H1 (cell line): ENCODE results near the gene SLC2A11. TPM values are rescaled to one million over a fixed set of nuclear protein-coding genes. Genes with fewer than 3 reads are reported as not detected.

ENCODE experiments used
- CHD2 ChIP-seq: IDR thresholded peaks from 2 replicates; pipeline ENCODE4 v1.6.1; 2012; ENCODE audit warnings: low read length, improper control_type of control experiment
- CREB1 ChIP-seq: IDR thresholded peaks from 2 replicates; pipeline ENCODE4 v1.6.1; 2012; ENCODE audit warnings: inconsistent platforms
- CTBP2 ChIP-seq: IDR thresholded peaks from 2 replicates; pipeline ENCODE4 v1.7.0; 2011; ENCODE audit warnings: borderline replicate concordance, mild to moderate bottlenecking, moderate library complexity, mixed read lengths, low read length; ENCODE audit not compliant: insufficient read depth, insufficient read length
- EGR1 ChIP-seq: IDR thresholded peaks from 2 replicates; pipeline ENCODE4 v1.6.1; 2011; ENCODE audit warnings: low read depth, low read length, borderline replicate concordance
- EP300 ChIP-seq, 2 experiments: IDR thresholded peaks; 1 replicate in 1 of 2; 2 replicates in 1 of 2; pipeline ENCODE4 v1.6.1; 2011 to 2012; ENCODE audit warnings: low read depth in 2 of 2, low read length in 2 of 2, mild to moderate bottlenecking in 2 of 2, borderline replicate concordance in 1 of 2, inconsistent platforms in 1 of 2, moderate library complexity in 1 of 2
- HDAC6 ChIP-seq: IDR thresholded peaks from one replicate; pipeline ENCODE4 v1.7.1; 2012; ENCODE audit warnings: low read depth, mild to moderate bottlenecking, inconsistent platforms, low read length, moderate library complexity
- MAFK ChIP-seq: IDR thresholded peaks from 2 replicates; pipeline ENCODE4 v1.6.1; 2012; ENCODE audit warnings: low read depth, mild to moderate bottlenecking, improper control_type of control experiment, low read length
- POLR2A ChIP-seq, 2 experiments: IDR thresholded peaks; 1 replicate in 1 of 2; 2 replicates in 1 of 2; pipeline ENCODE4 v1.6.1; 2011; ENCODE audit warnings: low read depth in 2 of 2, low read length in 2 of 2, mild to moderate bottlenecking in 2 of 2; ENCODE audit errors: control extremely low read depth in 1 of 2
- SIN3A ChIP-seq, 2 experiments: IDR thresholded peaks in 1 of 2; conservative IDR thresholded peaks in 1 of 2; 2 replicates each; pipeline ENCODE4 v1.6.1; 2011 to 2012; ENCODE audit warnings: low read length in 2 of 2, improper control_type of control experiment in 1 of 2, low read depth in 1 of 2, mild to moderate bottlenecking in 1 of 2
- SIRT6 ChIP-seq: IDR thresholded peaks from one replicate; pipeline ENCODE4 v1.7.1; 2012; ENCODE audit warnings: low read length, inconsistent platforms
- SUZ12 ChIP-seq: fragments of 200-600 bp; sonication (generic); IDR thresholded peaks from 2 replicates; pipeline ENCODE4 v1.6.1; 2012; ENCODE audit warnings: mild to moderate bottlenecking, inconsistent platforms, low read length, moderate library complexity, mixed read lengths
- TAF1 ChIP-seq: IDR thresholded peaks from 2 replicates; pipeline ENCODE4 v1.6.1; 2011; ENCODE audit warnings: mild to moderate bottlenecking, low read depth, low read length
- TEAD4 ChIP-seq: IDR thresholded peaks from 2 replicates; pipeline ENCODE4 v1.6.1; 2012; ENCODE audit warnings: low read depth, low read length, inconsistent platforms, mixed read lengths
- YY1 ChIP-seq: IDR thresholded peaks from 2 replicates; pipeline ENCODE4 v1.6.1; 2011; ENCODE audit warnings: low read depth, mild to moderate bottlenecking, low read length
- ZNF274 ChIP-seq: IDR thresholded peaks from 2 replicates; pipeline ENCODE4 v1.7.0; 2012; ENCODE audit warnings: low read length, borderline replicate concordance; ENCODE audit errors: extremely low read depth
- polyA plus RNA-seq, 7 experiments: library from polyadenylated mRNA; depleted of rRNA in 3 of 7; stranded (reverse) in 5 of 7; unstranded in 2 of 7; fragments of >200 nt in 5 of 7; fragments of 200-250 nt in 2 of 7; gene quantifications; 1 replicate in 5 of 7; 2 replicates in 1 of 7; 4 replicates in 1 of 7; pipeline versions ENCODE4 v1.2.1 to v1.2.3, GENCODE V29; 2011 to 2013; ENCODE audit warnings: missing spikeins in 2 of 7, mixed read lengths in 2 of 7
- total RNA-seq: library from RNA; stranded (reverse); fragmentation: NEBNext Ultra II Directional; extraction: Animal tissue kit (Norgen Biotek cat#: 25700); gene quantifications from 2 replicates; pipeline ENCODE4 v1.2.1, GENCODE V29; 2021

SLC2A11 gene
- total and polyA plus RNA-seq, 2 of the 8 experiments (the other 6 are each of a cell fraction or from before 2014, with no cell fraction given) = 10.7 to 12.5 TPM

GRCh38 chr22:23849009-23850006, 8.4 kb upstream of the SLC2A11 start (continued):
- TF ChIP-seq SUZ12 (no peak), POLR2A (IDR thresholded peaks at IDR 0.05; ENCODE audit: control extremely low read depth in 1 of 2, low read depth in 2 of 2, low read length in 2 of 2) (no peak), TEAD4 (no peak), CTBP2 (peak; percentile 47), HDAC6 (no peak), EP300 (IDR thresholded peaks at IDR 0.05; ENCODE audit: borderline replicate concordance in 1 of 2, low read depth in 2 of 2, low read length in 2 of 2) (0 out of 3 replicates have a peak, but pooled peaks of 1 of the 2 experiments have one; percentile 59), CHD2 (peak; percentile 63; the same call in 1 of the 2 replicates), MAFK (no peak), ZNF274 (no peak), SIRT6 (no peak), SIN3A (conservative IDR thresholded peaks at IDR 0.05 in 1 of 2, IDR thresholded peaks at IDR 0.05 in 1 of 2; ENCODE audit: low read depth in 1 of 2, low read length in 2 of 2) (peak in 1 of 2 experiments; percentile 82; a peak in 1 of 4 replicates), YY1 (peak; percentile 75), CREB1 (peak; percentile 49; the same call in 1 of the 2 replicates), TAF1 (peak; percentile 25; the same call in 1 of the 2 replicates), EGR1 (peak; percentile 86)
